CD4-positive, CD25-positive, alpha-beta regulatory T cell (primary cell): ENCODE data around the gene ACVRL1. TPM values are rescaled to one million over a fixed set of nuclear protein-coding genes. Genes with fewer than 3 reads are reported as not detected.

Experiments used
- ATAC-seq, 2 donors: fragments of 150-1000 bp; cut with Tn5 transposase; one replicate each; pipeline ENCODE4 v1.10.0; 2021; ENCODE audit warnings: low read depth in 2 of 2, moderate number of reproducible peaks in 2 of 2, moderate library complexity in 1 of 2
- DNase-seq, 3 donors: peaks; one replicate each; pipeline versions ENCODE4 v3.0.0 to v3.0.0-alpha.2; 2012 to 2022; ENCODE audit warnings: mixed read lengths in 1 of 3
- H3K27ac ChIP-seq: one replicate; pipeline ENCODE4 v1.7.0; 2013; ENCODE audit warnings: mild to moderate bottlenecking, low read length; ENCODE audit not compliant: insufficient read depth, poor library complexity, severe bottlenecking
- H3K27me3 ChIP-seq: one replicate; pipeline ENCODE4 v1.7.0; 2013; ENCODE audit warnings: low read length; ENCODE audit not compliant: control insufficient read depth, insufficient read depth
- H3K36me3 ChIP-seq: one replicate; pipeline ENCODE4 v1.7.0; 2013; ENCODE audit warnings: mild to moderate bottlenecking, low read length, moderate library complexity; ENCODE audit not compliant: control insufficient read depth, insufficient read depth
- H3K4me1 ChIP-seq: 2 replicates; pipeline ENCODE4 v1.7.0; 2013; ENCODE audit warnings: mild to moderate bottlenecking, low read length; ENCODE audit not compliant: insufficient read depth, control insufficient read depth, poor library complexity, severe bottlenecking
- H3K4me3 ChIP-seq: one replicate; pipeline ENCODE4 v1.7.0; 2013; ENCODE audit warnings: low read depth, mild to moderate bottlenecking, low read length, moderate library complexity
- H3K9me3 ChIP-seq, 2 experiments: 1 replicate in 1 of 2; 2 replicates in 1 of 2; pipeline ENCODE4 v1.7.0; 2013; ENCODE audit warnings: low read length in 2 of 2, mild to moderate bottlenecking in 1 of 2, moderate library complexity in 1 of 2; ENCODE audit not compliant: control insufficient read depth in 2 of 2
- H3K27ac Mint-ChIP-seq, 3 donors: one replicate each; pipeline ENCODE4 v1.8.0; 2020 to 2022; ENCODE audit warnings: mild to moderate bottlenecking in 3 of 3, mixed read lengths in 3 of 3, moderate library complexity in 2 of 3
- H3K27me3 Mint-ChIP-seq: one replicate; pipeline ENCODE4 v1.8.0; 2022; ENCODE audit warnings: mild to moderate bottlenecking, mixed read lengths
- H3K36me3 Mint-ChIP-seq: one replicate; pipeline ENCODE4 v1.8.0; 2020; ENCODE audit warnings: mixed read lengths
- H3K4me1 Mint-ChIP-seq, 4 donors: one replicate each; pipeline ENCODE4 v1.8.0; 2020 to 2022; ENCODE audit warnings: mixed read lengths in 4 of 4, mild to moderate bottlenecking in 1 of 4
- H3K4me3 Mint-ChIP-seq, 4 donors: one replicate each; pipeline ENCODE4 v1.8.0; 2020 to 2022; ENCODE audit warnings: mild to moderate bottlenecking in 4 of 4, mixed read lengths in 4 of 4, moderate library complexity in 3 of 4
- H3K9me3 Mint-ChIP-seq, 7 donors: one replicate each; pipeline ENCODE4 v1.8.0; 2020 to 2022; ENCODE audit warnings: mixed read lengths in 7 of 7, mild to moderate bottlenecking in 3 of 7, moderate library complexity in 2 of 7
- polyA plus RNA-seq, 4 donors: library from polyadenylated mRNA; unstranded; fragments of 300-500 nt; fragmentation: Illumina TruSeq; gene quantifications; one replicate each; pipeline ENCODE4 v1.2.3, GENCODE V29; 2021
- total RNA-seq: library from RNA; stranded (reverse); gene quantifications from one replicate; pipeline ENCODE4 v1.2.3, GENCODE V29; 2022

Gene ACVRL1
- total and polyA plus RNA-seq, 5 donors from 2014 or later, result not detected

DNA sequence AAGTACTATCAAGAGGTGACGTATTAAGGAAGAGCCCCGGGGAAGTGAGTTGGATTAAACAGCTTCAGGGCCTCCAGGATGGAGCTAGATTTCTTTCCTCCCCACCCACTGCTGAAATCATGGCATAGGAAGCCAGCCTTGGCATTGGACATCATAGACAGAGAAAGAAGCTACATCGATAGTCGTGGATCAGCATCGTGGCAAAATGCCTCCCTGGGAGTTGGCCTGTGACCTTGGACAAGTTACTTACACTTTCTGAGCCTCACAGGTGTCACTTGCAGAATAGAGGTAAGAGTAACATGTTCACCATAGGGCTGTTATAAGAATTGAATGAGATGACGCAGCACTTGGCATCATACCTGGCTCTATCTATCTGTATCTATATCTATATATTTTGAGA is 13.5 kb upstream of the ACVRL1 start:
- H3K27me3 Mint-ChIP-seq, result peaks cover 30% of the 10 kb centered on the region
- H3K27ac Mint-ChIP-seq, result no peak overlapping the region
- no peaks in the 10 kb centered on the region for H3K36me3 Mint-ChIP-seq

DNA sequence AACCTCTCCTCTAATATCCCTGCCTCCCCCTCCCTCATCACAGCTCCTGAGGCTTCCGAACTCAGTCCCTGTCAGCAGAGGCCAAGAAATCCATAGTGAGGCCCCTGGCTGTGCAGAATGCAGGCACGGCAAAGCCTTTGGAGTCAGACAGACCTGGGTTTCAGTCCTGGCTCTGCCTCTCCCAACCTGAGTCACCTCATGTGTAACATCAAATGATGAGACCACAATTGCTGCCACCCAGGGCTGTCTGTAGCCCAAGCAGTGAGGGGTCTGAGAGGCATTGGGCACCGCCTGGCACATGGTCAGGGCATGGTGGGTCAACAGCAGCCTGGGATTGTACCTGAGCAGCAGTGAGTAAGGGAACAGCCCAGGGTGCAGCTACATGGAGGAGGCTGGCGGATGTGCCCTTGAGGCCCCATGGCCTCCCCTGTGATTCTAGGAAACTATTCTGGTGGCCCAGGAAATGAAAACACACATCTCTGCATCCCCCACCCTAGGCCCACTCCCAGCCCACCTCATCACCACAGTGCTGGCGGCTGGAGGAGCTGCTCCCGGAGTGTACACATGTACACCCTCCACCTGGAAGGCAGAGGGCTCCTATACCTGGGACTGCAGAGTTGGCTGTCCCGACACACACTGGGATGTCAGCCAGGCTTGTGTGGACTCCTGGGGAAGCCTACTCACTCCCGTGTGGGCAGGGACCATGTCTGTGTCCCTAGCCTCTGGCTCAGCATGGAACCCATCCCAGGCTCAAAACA is 11.7 kb upstream of the ACVRL1 start:
- Histone ChIP-seq H3K4me1 (no peaks in the 10 kb centered on the region), H3K9me3 (no peaks in the 10 kb centered on the region), H3K4me3 (no peak overlapping the region), H3K36me3 (no peaks in the 10 kb centered on the region), H3K27me3 (no peaks in the 10 kb centered on the region), H3K27ac (no peak overlapping the region)
- no peak overlapping the region for H3K4me3 Mint-ChIP-seq
- H3K27ac Mint-ChIP-seq, result no peak overlapping the region
- ATAC-seq (no peak), DNase-seq (no peak)
- no peaks in the 10 kb centered on the region for H3K9me3 Mint-ChIP-seq
- no peaks in the 10 kb centered on the region for H3K36me3 Mint-ChIP-seq
- H3K27me3 Mint-ChIP-seq, result peaks cover 30% of the 10 kb centered on the region
- no peaks in the 10 kb centered on the region for H3K4me1 Mint-ChIP-seq

More for the DNA sequence above, 13.5 kb upstream of the ACVRL1 start:
- Mint-ChIP-seq H3K9me3 (no peaks in the 10 kb centered on the region), H3K4me1 (no peaks in the 10 kb centered on the region), H3K4me3 (no peak overlapping the region)
- H3K27ac ChIP-seq, result no peak overlapping the region
- H3K36me3 ChIP-seq, result no peaks in the 10 kb centered on the region
- no peak for ATAC-seq
- H3K27me3 ChIP-seq, result no peaks in the 10 kb centered on the region
- DNase-seq, result no peak
- no peaks in the 10 kb centered on the region for H3K4me1 ChIP-seq
- no peak overlapping the region for H3K4me3 ChIP-seq
- H3K9me3 ChIP-seq, result no peaks in the 10 kb centered on the region

GRCh38 chr12:51896236-51896635 is 11.1 kb upstream of the ACVRL1 start:
- Histone ChIP-seq H3K36me3 (no peaks in the 10 kb centered on the region), H3K9me3 (no peaks in the 10 kb centered on the region), H3K27ac (no peak overlapping the region), H3K4me1 (no peaks in the 10 kb centered on the region), H3K27me3 (no peaks in the 10 kb centered on the region), H3K4me3 (no peak overlapping the region)
- Mint-ChIP-seq H3K27ac (no peak overlapping the region), H3K36me3 (no peaks in the 10 kb centered on the region), H3K4me3 (no peak overlapping the region), H3K4me1 (no peaks in the 10 kb centered on the region), H3K27me3 (peaks cover 30% of the 10 kb centered on the region), H3K9me3 (no peaks in the 10 kb centered on the region)
- no peak for ATAC-seq
- no peak for DNase-seq

DNA sequence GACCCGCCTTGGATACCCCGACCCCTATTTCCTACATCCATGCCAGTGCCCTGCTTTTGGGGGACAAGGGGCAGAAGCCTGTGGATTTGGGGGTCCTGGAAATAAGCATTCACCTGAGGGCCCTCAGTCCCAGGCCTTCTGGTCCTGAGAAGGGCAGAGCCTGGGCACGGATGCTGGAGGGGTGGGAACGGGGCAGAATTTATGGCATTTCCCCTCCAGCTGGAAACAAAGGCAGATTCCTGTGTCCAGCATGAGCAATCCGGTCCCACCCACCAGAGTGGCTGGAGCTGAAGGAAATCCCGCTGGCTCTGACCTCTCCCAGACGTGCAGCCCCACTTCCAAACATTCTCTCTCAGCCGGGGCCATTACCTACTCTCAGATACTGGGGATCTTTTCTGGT is 10.1 kb upstream of the ACVRL1 start:
- H3K36me3 Mint-ChIP-seq, result no peaks in the 10 kb centered on the region
- ATAC-seq (no peak), DNase-seq (no peak)
- Histone ChIP-seq H3K4me1 (no peaks in the 10 kb centered on the region), H3K9me3 (no peaks in the 10 kb centered on the region), H3K27ac (no peak overlapping the region), H3K27me3 (no peaks in the 10 kb centered on the region), H3K36me3 (no peaks in the 10 kb centered on the region), H3K4me3 (no peak overlapping the region)
- H3K4me3 Mint-ChIP-seq, result no peak overlapping the region
- H3K9me3 Mint-ChIP-seq, result no peaks in the 10 kb centered on the region
- H3K27ac Mint-ChIP-seq, result no peak overlapping the region
- peaks cover 26% of the 10 kb centered on the region for H3K27me3 Mint-ChIP-seq
- no peaks in the 10 kb centered on the region for H3K4me1 Mint-ChIP-seq

- Mint-ChIP-seq H3K4me3 (no peak overlapping the region), H3K27me3 (peaks cover 26% of the 10 kb centered on the region), H3K4me1 (no peaks in the 10 kb centered on the region), H3K9me3 (no peaks in the 10 kb centered on the region), H3K36me3 (no peaks in the 10 kb centered on the region), H3K27ac (no peak overlapping the region)
- H3K9me3 ChIP-seq, result no peaks in the 10 kb centered on the region
- no peak overlapping the region for H3K27ac ChIP-seq
- no peaks in the 10 kb centered on the region for H3K36me3 ChIP-seq
- H3K4me1 ChIP-seq, result no peaks in the 10 kb centered on the region
- no peaks in the 10 kb centered on the region for H3K27me3 ChIP-seq
- DNase-seq (no peak), ATAC-seq (no peak)
- no peak overlapping the region for H3K4me3 ChIP-seq
These were observed 8.8 kb upstream of the ACVRL1 start for GRCh38 chr12:51898506-51898905.

DNA sequence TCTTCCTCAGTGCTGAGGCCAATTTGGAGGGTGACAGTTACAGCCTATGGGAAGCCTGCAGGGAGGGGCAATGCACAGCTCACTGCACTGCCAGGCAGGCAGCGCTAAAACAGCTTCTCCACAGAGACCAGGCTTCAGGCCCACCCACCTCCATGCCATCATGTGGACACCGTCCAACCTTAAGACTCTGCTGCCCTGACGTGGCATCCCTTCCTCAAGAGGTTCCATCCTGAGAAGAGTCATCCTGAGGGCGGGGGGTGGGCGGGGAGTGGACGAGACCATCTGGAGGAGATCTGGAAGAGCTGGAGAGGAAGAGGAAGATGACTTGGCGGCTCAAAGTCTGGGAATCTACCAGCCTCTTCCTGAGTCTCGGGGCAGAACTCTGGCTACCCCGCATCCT is 8.4 kb upstream of the ACVRL1 start:
- Histone ChIP-seq H3K4me3 (no peak overlapping the region), H3K4me1 (no peaks in the 10 kb centered on the region), H3K27ac (no peak overlapping the region), H3K36me3 (no peaks in the 10 kb centered on the region), H3K9me3 (no peaks in the 10 kb centered on the region), H3K27me3 (no peaks in the 10 kb centered on the region)
- H3K4me1 Mint-ChIP-seq, result no peaks in the 10 kb centered on the region
- H3K27ac Mint-ChIP-seq, result no peak overlapping the region
- DNase-seq, result no peak
- H3K36me3 Mint-ChIP-seq, result no peaks in the 10 kb centered on the region
- no peaks in the 10 kb centered on the region for H3K9me3 Mint-ChIP-seq
- peaks cover 26% of the 10 kb centered on the region for H3K27me3 Mint-ChIP-seq
- H3K4me3 Mint-ChIP-seq, result no peak overlapping the region
- ATAC-seq, result no peak

GRCh38 chr12:51900323-51900889 is 6.9 kb upstream of the ACVRL1 start:
- DNase-seq (no peak), ATAC-seq (no peak)
- Histone ChIP-seq H3K36me3 (no peaks in the 10 kb centered on the region), H3K4me3 (no peak overlapping the region), H3K27me3 (no peaks in the 10 kb centered on the region), H3K9me3 (no peaks in the 10 kb centered on the region), H3K4me1 (no peaks in the 10 kb centered on the region), H3K27ac (no peak overlapping the region)
- H3K27ac Mint-ChIP-seq, result no peak overlapping the region
- no peaks in the 10 kb centered on the region for H3K9me3 Mint-ChIP-seq
- H3K36me3 Mint-ChIP-seq, result no peaks in the 10 kb centered on the region
- peaks cover 21% of the 10 kb centered on the region for H3K27me3 Mint-ChIP-seq
- H3K4me3 Mint-ChIP-seq, result no peak overlapping the region
- H3K4me1 Mint-ChIP-seq, result no peaks in the 10 kb centered on the region
